ENCODE measurements around the gene DDX3Y. TPM values are rescaled to one million over a fixed set of nuclear protein-coding genes. Genes with fewer than 3 reads are reported as not detected.

Gene DDX3Y
- total RNA-seq, 1 donor from 2014 or later, result 126 TPM

Other genes starting within 250 kb of the DDX3Y start
- 10.8 and 13.6 TPM in 2 replicates for gene USP9Y, start 203.6 kb upstream of the DDX3Y start, total RNA-seq

Measured in activated T-helper 2 cell treated with anti-CD3 and anti-CD28 coated beads, Interferon-gamma antibody, Interleukin-2, Interleukin-4, amounts not matched to agents 10 μg/mL and 5 μg/mL and 100 μg/mL, durations not matched to agents 14 hours and 24 hours and 36 hours (primary cell).